M059J (cell line): ENCODE results near the gene CFHR4. TPM values are rescaled to one million over a fixed set of nuclear protein-coding genes. Genes with fewer than 3 reads are reported as not detected.
"Not testable (repeated sequence)": the region's sequence is repeated elsewhere in the genome, so short reads cannot be mapped to it uniquely, and the experiment has no call there.

Experiments
- DNase-seq: peaks from one replicate; pipeline ENCODE4 v3.0.0-alpha.2; 2012; ENCODE audit warnings: low read depth
- total RNA-seq: library from RNA; depleted of rRNA; stranded (reverse); fragments of >200 nt; shearing (Covaris generic); gene quantifications from 2 replicates; pipeline ENCODE4 v1.2.3, GENCODE V29; 2014; rRNA removed

The CFHR4 gene
- total RNA-seq, 1 experiment from 2014 or later = not detected

GRCh38 chr1:196941474-196941873, 53.6 kb downstream of the CFHR4 start:
- DNase-seq = not testable (repeated sequence)

DNA sequence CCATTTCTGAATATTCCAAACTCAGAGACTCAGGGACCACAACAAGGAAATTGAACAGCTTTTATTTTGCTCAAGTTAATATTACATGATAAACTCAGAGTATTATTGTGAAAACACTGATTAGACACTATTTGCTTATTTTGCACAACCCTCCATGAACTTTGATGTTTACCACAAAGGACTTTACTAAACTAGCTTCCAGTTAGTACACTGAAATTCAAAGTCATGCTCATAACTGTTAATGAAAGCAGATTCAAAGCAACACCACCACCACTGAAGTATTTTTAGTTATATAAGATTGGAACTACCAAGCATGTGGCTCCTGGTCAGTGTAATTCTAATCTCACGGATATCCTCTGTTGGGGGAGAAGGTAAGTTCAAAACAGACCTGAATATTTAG, 55.7 kb downstream of the CFHR4 start, which contains the start of gene CFHR2:
TSS of gene CFHR2 (plus strand) at position 171 of the 400 bp plus-strand sequence. CDS start at position 314, 143 bp downstream.
- not testable (repeated sequence) for DNase-seq

DNA sequence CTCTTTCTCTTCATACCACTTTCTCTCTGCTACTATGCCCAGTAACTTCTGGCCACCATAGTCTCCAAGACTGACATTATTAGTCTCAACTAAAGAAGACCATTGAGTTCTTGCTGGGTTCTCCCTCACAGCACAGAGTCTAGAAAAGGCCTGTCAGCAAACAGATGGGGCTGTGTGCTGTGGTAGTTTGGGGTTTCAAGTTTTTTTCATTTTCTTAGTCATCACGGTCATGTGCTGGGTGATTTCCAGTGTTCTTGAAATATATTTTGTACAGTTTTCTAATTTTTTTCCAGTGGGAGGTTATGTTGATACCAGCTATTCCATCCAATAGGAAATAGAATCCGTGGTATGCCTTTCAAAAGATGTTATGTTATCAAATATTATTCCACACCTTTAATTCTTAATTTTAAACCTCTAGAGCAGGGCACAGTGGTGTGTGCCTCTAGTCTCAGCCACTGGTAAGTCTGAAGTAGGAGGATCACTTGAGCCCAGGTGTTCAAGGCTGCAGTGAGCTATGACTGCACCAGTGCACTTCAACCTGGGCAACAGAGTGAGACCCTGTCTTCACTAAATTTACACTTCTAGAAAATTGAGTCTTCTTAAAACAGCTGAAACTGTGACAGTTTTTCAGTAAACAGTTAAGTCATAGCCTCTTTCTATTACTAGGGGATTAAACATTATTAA, 64.0 kb downstream of the CFHR4 start:
- peak; percentile 4 for DNase-seq

DNA sequence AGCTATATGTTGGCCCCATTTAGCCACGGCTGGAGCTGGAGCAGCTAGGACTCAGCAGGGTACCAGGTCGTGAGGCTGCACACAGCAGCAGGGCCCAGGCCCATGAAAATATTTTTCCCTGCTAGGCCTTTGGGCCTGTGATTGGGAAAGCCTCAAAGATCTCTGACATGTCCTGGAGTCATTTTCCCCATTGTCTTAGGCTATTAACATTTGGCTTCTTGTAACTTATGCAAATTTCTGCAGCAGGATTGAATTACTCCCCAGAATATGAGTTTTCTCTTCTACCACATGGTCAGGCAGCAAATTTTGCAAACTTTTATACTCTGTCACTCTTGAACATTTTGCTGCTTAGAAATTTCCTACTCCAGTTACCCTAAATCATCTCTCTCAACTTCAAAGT, 66.9 kb downstream of the CFHR4 start:
- no peak for DNase-seq

GRCh38 chr1:196955926-196956325, 68.1 kb downstream of the CFHR4 start:
- no peak for DNase-seq

GRCh38 chr1:196960854-196961253, 73.0 kb downstream of the CFHR4 start:
- no peak for DNase-seq

Other genes with a start within 250 kb of the CFHR4 start
- 58.0 and 76.5 TPM in 2 replicates for gene CFH, start 236.0 kb upstream of the CFHR4 start, total RNA-seq
- gene CFHR3, start 113.2 kb upstream of the CFHR4 start, total RNA-seq = not detected in 2 replicates
- not detected in 2 replicates for gene CFHR1, start 68.3 kb upstream of the CFHR4 start, total RNA-seq
- not detected in 2 replicates for gene CFHR2, start 55.7 kb downstream of the CFHR4 start, total RNA-seq
- not detected in 2 replicates for gene CFHR5, start 89.5 kb downstream of the CFHR4 start, total RNA-seq
- gene F13B, start 179.2 kb downstream of the CFHR4 start, total RNA-seq = not detected in 2 replicates